Fibroblast of lung (primary cell): Measurements from ENCODE around the gene IL5RA.

ENCODE experiments used
- EZH2 ChIP-seq: IDR thresholded peaks from 2 replicates; pipeline ENCODE4 v1.5.1; 2012; ENCODE audit warnings: low read length, control low read depth, mild to moderate bottlenecking; ENCODE audit errors: missing control alignments
- TF ChIP-seq, protein P1 (sequence below), 2 donors: IDR thresholded peaks in 1 of 2; conservative IDR thresholded peaks in 1 of 2; 1 replicate in 1 of 2; 2 replicates in 1 of 2; pipeline ENCODE4 v1.5.1; 2011 to 2012; ENCODE audit warnings: low read length in 2 of 2, control low read depth in 1 of 2, inconsistent platforms in 1 of 2, low read depth in 1 of 2, mild to moderate bottlenecking in 1 of 2

DNA sequence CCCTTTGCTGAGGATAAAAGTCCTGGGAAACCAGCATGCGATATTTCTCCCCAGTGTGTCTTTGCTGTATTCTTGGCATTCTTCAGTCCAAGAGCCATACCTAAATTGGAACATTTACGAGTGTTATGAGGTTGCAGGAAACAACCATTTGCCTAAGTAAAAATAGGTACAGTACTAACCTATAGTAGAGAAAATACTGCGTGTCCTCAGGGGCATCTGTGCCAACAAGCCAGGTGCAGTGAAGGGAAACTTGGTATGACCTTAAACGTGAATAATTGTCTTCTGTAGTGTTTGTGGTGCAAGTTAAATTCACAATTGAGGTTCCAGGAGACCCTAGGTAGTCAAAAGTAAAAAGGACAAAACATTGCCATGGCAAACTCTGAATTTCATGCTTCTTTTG, 12.2 kb downstream of the IL5RA start:
- TF ChIP-seq, protein P1, sequence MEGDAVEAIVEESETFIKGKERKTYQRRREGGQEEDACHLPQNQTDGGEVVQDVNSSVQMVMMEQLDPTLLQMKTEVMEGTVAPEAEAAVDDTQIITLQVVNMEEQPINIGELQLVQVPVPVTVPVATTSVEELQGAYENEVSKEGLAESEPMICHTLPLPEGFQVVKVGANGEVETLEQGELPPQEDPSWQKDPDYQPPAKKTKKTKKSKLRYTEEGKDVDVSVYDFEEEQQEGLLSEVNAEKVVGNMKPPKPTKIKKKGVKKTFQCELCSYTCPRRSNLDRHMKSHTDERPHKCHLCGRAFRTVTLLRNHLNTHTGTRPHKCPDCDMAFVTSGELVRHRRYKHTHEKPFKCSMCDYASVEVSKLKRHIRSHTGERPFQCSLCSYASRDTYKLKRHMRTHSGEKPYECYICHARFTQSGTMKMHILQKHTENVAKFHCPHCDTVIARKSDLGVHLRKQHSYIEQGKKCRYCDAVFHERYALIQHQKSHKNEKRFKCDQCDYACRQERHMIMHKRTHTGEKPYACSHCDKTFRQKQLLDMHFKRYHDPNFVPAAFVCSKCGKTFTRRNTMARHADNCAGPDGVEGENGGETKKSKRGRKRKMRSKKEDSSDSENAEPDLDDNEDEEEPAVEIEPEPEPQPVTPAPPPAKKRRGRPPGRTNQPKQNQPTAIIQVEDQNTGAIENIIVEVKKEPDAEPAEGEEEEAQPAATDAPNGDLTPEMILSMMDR (conservative IDR thresholded peaks at IDR 0.05 in 1 of 2, IDR thresholded peaks at IDR 0.05 in 1 of 2; ENCODE audit: low read depth in 1 of 2, low read length in 2 of 2), result no peak
- no peak for TF ChIP-seq EZH2
